Measurements from ENCODE around the gene NRF1. TPM values are rescaled to one million over a fixed set of nuclear protein-coding genes. Genes with fewer than 3 reads are reported as not detected.

NRF1 gene
- total RNA-seq, 1 donor: 14.0 TPM

DNA sequence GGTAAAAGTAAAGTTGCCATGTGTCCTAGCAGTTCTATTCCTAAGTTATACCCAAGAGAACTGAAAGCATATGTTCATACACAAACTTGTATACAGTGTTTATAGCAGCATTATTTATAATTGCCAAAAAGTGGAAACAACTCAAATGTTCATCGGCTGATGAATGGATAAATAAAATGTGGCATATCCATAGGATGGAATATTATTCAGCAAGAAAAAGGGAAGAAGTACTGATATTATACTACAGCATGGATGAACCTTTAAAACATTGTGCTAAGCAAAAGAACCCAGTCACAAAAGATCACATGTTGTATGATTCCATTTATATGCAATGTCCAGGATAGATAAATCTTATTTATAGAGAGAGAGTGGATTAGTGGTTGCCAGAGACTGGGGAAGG, 68.9 kb downstream of the NRF1 start:
- DNase-seq (ENCODE audit: low read depth): no peak
- no peak overlapping the region for H3K4me3 ChIP-seq (ENCODE audit: low read depth, low read length)
- TF ChIP-seq, protein P1, sequence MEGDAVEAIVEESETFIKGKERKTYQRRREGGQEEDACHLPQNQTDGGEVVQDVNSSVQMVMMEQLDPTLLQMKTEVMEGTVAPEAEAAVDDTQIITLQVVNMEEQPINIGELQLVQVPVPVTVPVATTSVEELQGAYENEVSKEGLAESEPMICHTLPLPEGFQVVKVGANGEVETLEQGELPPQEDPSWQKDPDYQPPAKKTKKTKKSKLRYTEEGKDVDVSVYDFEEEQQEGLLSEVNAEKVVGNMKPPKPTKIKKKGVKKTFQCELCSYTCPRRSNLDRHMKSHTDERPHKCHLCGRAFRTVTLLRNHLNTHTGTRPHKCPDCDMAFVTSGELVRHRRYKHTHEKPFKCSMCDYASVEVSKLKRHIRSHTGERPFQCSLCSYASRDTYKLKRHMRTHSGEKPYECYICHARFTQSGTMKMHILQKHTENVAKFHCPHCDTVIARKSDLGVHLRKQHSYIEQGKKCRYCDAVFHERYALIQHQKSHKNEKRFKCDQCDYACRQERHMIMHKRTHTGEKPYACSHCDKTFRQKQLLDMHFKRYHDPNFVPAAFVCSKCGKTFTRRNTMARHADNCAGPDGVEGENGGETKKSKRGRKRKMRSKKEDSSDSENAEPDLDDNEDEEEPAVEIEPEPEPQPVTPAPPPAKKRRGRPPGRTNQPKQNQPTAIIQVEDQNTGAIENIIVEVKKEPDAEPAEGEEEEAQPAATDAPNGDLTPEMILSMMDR (IDR thresholded peaks at IDR 0.05; ENCODE audit: insufficient read depth, low read length): no peak

DNA sequence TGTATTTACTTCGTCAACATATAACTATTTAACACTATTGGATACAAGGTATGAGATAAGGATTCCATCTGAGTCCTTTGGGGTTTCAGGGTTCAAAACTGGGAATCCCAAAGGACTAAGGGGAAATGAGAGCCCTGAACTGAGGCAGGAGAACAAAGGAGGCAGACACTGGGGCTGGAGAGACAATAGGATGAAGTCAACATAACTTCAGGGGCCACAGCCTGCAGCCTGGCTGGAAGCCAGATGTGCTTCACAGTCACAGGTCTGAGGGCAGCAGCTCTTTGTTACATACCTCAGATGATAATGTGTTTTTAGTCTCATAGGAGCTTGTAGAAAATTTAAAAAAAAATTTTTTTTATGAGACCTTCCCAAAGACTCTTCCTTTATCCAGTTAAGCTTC, 73.3 kb downstream of the NRF1 start:
- no peak overlapping the region for H3K4me3 ChIP-seq (ENCODE audit: low read depth, low read length)
- TF ChIP-seq, protein P1 (IDR thresholded peaks at IDR 0.05; ENCODE audit: insufficient read depth, low read length): no peak
- DNase-seq (ENCODE audit: low read depth): peak; percentile 18

DNA sequence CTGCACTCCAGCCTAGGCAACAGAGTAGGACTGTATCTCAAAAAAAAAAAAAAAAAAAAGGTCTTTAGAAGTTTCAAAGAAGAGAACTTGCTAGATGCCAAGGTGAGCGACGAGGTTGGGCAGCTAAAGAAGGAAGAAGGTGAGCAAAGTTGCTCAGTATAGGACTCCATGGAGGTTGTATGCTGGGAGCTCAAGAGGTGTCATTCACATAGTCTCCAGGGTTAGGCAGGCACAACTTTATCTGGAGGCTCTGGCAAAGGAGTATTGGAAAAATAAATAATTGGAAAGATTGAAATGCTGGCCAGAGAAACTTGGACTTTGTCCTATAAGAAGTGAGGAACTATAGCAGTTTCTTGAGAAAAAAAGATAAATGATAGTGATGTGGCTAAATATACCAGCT, 74.5 kb downstream of the NRF1 start:
- TF ChIP-seq, protein P1 (IDR thresholded peaks at IDR 0.05; ENCODE audit: insufficient read depth, low read length): no peak
- DNase-seq (ENCODE audit: low read depth): no peak
- no peak overlapping the region for H3K4me3 ChIP-seq (ENCODE audit: low read depth, low read length)

DNA sequence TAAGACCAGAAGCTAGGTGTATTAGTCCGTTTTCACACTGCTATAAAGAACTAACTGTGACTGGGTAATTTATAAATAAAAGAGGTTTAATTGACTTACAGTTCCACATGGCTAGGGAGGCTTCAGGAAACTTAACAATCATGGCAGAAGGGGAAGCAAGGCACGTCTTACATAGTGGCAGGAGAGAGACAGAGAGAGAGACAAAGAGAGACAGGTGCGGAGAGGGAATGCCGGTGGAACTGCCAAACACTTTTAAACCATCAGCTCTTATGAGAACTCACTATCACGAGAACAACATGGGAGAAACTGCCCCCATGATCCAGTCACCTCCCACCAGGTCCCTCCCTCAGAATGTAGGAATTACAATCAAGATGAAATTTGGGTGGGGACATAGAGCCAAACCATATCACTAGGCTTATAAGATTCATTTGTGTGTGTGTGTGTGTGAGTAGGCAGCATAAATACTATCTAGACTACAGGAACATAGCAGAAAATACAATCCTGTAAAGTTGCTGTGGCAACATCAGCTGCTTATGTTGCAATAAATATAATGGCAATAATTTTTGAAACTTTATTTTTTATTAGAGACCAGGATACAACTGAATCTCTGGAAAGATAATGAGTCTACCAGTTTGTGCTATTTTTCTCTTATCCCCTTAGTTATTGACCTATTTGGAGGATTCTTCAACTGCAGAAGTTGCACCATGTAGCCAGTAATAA, 77.1 kb downstream of the NRF1 start:
- no peak overlapping the region for H3K4me3 ChIP-seq (ENCODE audit: low read depth, low read length)
- TF ChIP-seq, protein P1 (IDR thresholded peaks at IDR 0.05; ENCODE audit: insufficient read depth, low read length): no peak
- DNase-seq (ENCODE audit: low read depth): no peak

DNA sequence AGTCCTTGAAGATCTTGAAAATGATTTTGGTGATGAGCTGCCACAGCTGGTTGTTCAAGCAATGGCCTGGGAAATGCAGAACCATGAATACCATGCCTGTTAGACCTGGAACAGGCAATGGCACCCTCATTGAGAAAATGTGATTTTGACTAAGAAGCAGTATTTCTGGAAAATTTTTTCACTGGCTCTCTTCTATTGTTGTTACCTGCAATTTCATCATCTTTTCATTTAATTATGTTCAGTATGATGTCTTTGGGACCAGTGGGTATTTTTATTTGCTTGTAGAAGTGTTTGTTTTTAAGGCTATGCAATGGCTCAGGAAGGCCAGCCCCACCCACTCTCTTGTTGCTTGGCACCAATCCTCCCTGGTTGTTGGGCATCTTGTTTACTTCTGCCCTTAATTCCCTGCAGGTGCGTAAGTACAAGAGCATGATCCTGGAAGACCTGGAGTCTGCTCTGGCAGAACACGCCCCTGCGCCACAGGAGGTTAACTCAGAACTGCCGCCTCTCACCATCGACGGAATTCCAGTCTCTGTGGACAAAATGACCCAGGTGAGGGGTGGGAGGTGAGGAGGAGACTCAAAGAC, 78.6 kb downstream of the NRF1 start:
- no peak for DNase-seq (ENCODE audit: low read depth)
- TF ChIP-seq, protein P1 (IDR thresholded peaks at IDR 0.05; ENCODE audit: insufficient read depth, low read length): no peak
- no peak overlapping the region for H3K4me3 ChIP-seq (ENCODE audit: low read depth, low read length)

DNA sequence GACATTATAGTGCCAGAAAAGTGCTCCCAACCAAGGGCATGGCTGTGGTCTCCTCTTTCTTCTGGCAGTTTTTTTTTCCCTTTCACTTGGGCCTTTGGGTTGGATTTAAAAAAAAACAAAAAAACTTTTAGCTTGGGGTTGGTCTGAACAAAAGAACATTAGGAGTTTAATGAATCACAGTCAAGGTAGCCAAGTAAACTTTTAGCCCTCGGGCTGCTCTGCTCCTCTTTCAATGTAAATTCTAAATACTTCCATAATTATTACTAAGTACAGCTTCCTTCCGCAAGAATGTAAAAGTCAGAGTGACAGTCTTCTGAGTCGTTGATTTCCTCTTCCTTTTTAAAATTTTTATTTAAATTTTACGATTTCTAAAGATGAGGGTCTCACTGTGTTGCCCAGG, 79.2 kb downstream of the NRF1 start:
- TF ChIP-seq, protein P1 (IDR thresholded peaks at IDR 0.05; ENCODE audit: insufficient read depth, low read length): no peak
- DNase-seq (ENCODE audit: low read depth): no peak
- H3K4me3 ChIP-seq (ENCODE audit: low read depth, low read length): no peak overlapping the region
